Measurements from ENCODE around the gene SLC6A19.

DNA sequence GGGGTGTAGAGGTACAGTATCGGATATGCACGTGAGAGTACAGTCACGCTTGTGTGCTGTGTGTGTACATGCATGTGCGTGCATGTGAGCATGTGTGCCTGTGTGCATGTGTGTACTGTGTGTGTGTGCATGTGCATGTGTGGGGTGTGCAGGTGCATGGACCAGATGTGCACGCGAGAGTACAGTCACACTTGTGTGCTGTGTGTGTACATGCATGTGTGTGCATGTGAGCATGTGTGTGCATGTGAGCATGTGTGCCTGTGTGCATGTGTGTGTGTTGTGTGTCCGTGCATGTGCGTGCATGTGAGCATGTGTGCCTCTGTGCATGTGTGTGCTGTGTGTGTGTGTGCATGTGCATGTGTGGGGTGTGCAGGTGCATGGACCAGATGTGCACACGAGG lies 10.3 kb downstream of the SLC6A19 start:
- TF ChIP-seq CTCF (IDR thresholded peaks at IDR 0.05; ENCODE audit: insufficient read depth, low read length, poor library complexity, severe bottlenecking) (no peak), EZH2phosphoT487 (conservative IDR thresholded peaks at IDR 0.05; ENCODE audit: low read length) (no peak)

Data from SU-DHL-6 (cell line).